A549 (cell line): ENCODE measurements around the gene KATNA1. TPM values are rescaled to one million over a fixed set of nuclear protein-coding genes. Genes with fewer than 3 reads are reported as not detected.

ENCODE experiments used
- ATAC-seq, 2 experiments: fragments of 200-7000 bp in 1 of 2; fragments of >200 bp in 1 of 2; cut with Nextera tagmentation in 1 of 2; cut with Tn5 transposase in 1 of 2; 3 replicates each; pipeline versions ENCODE4 v1.8.0 to v1.9.1; 2018 to 2020; ENCODE audit warnings: mild to moderate bottlenecking in 1 of 2, moderate library complexity in 1 of 2
- CTCF ChIA-PET: fragments of 300-600 bp; sonication (Branson Sonifier 250); formaldehyde crosslinking; extraction: SDS; loops from one replicate; lab custom pipeline; 2021; ENCODE audit warnings: antibody characterized with exemption, inconsistent platforms; lab: Yijun Ruan, JAX
- POLR2A ChIA-PET: fragments of 350-600 bp; formaldehyde crosslinking; extraction: SDS; loops from one replicate; lab custom pipeline; 2021; ENCODE audit warnings: antibody characterized with exemption, inconsistent platforms; lab: Yijun Ruan, JAX
- DNase-seq, 2 experiments: peaks; one replicate each; pipeline versions ENCODE4 v3.0.0 to v3.0.0-alpha.2; 2011 to 2016; ENCODE audit warnings: low read depth in 1 of 2, low spot score in 1 of 2
- FAIRE-seq: peaks from 2 replicates; lab custom pipeline; 2011; peaks lifted over from hg19 to GRCh38; lab: Jason Lieb, UNC
- H3K27ac ChIP-seq, 2 experiments: fragments of >200 bp; sonication (Bioruptor Twin); formaldehyde crosslinking; 3 replicates each; pipeline ENCODE4 v1.5.1; 2016 to 2017
- H3K4me1 ChIP-seq: fragments of >200 bp; sonication (Bioruptor Twin); formaldehyde crosslinking; 3 replicates; pipeline ENCODE4 v1.6.1; 2016
- H3K4me2 ChIP-seq: fragments of >200 bp; sonication (Bioruptor Twin); formaldehyde crosslinking; 3 replicates; pipeline ENCODE4 v1.6.1; 2016
- H3K4me3 ChIP-seq: fragments of >200 bp; sonication (Bioruptor Twin); formaldehyde crosslinking; 3 replicates; pipeline ENCODE4 v1.5.1; 2016
- H3K9me3 ChIP-seq: fragments of >200 bp; sonication (Bioruptor Twin); formaldehyde crosslinking; 3 replicates; pipeline ENCODE4 v1.6.1; 2016
- BHLHE40 ChIP-seq: IDR thresholded peaks from 2 replicates; pipeline ENCODE4 v1.6.1; 2012; ENCODE audit warnings: low read depth, low read length, inconsistent platforms
- CBX2 ChIP-seq: fragments of 200-600 bp; sonication (generic); IDR thresholded peaks from 2 replicates; pipeline ENCODE4 v1.6.1; 2016; ENCODE audit warnings: low read depth, mild to moderate bottlenecking, borderline replicate concordance
- EHMT2 ChIP-seq: fragments of 200-600 bp; sonication (generic); IDR thresholded peaks from 2 replicates; pipeline ENCODE4 v1.6.1; 2016; ENCODE audit warnings: antibody characterized with exemption, low read depth, mild to moderate bottlenecking, moderate library complexity
- ESRRA ChIP-seq: fragments of 150-350 bp; IDR thresholded peaks from 2 replicates; pipeline ENCODE4 v1.6.1; 2014; ENCODE audit warnings: mild to moderate bottlenecking, low read length, borderline replicate concordance
- FOSB ChIP-seq: fragments of 250-450 bp; sonication (Bioruptor Pico); IDR thresholded peaks from 2 replicates; pipeline ENCODE4 v1.5.0; 2020; ENCODE audit warnings: mild to moderate bottlenecking, moderate library complexity
- FOSL2 ChIP-seq, 2 experiments: fragments of 450-650 bp in 1 of 2; fragments of >200 bp in 1 of 2; sonication (Bioruptor Twin) in 1 of 2; formaldehyde crosslinking; IDR thresholded peaks; 2 replicates each; pipeline versions ENCODE4 v1.5.0 to v1.6.1; 2016 to 2020; ENCODE audit warnings: mild to moderate bottlenecking in 1 of 2, moderate library complexity in 1 of 2
- HEYL ChIP-seq: fragments of 250-450 bp; sonication (Bioruptor Pico); IDR thresholded peaks from 2 replicates; pipeline ENCODE4 v1.8.0; 2021; ENCODE audit warnings: mild to moderate bottlenecking, moderate library complexity
- HOXA7 ChIP-seq: fragments of 250-450 bp; sonication (Bioruptor Pico); IDR thresholded peaks from 2 replicates; pipeline ENCODE4 v1.5.0; 2020; ENCODE audit warnings: mild to moderate bottlenecking, moderate library complexity
- HOXB13 ChIP-seq: fragments of 250-450 bp; sonication (Bioruptor Pico); IDR thresholded peaks from 2 replicates; pipeline ENCODE4 v1.5.0; 2020; ENCODE audit warnings: low read depth, mild to moderate bottlenecking, moderate library complexity
- JUNB ChIP-seq: fragments of >200 bp; sonication (Bioruptor Twin); formaldehyde crosslinking; IDR thresholded peaks from 2 replicates; pipeline ENCODE4 v1.6.1; 2016
- MAZ ChIP-seq: fragments of 150-350 bp; IDR thresholded peaks from 2 replicates; pipeline ENCODE4 v1.6.1; 2014; ENCODE audit warnings: antibody characterized with exemption, low read depth, low read length, borderline replicate concordance
- MYC ChIP-seq: IDR thresholded peaks from 2 replicates; pipeline ENCODE4 v1.6.1; 2012; ENCODE audit warnings: mild to moderate bottlenecking, inconsistent platforms, low read length, improper control_type of control experiment, borderline replicate concordance
- NPAS2 ChIP-seq: fragments of 250-450 bp; sonication (Bioruptor Pico); IDR thresholded peaks from 2 replicates; pipeline ENCODE4 v1.8.0; 2022; ENCODE audit warnings: mild to moderate bottlenecking, moderate library complexity, borderline replicate concordance
- POLR2A ChIP-seq: IDR thresholded peaks from 2 replicates; pipeline ENCODE4 v1.6.1; 2012; ENCODE audit warnings: mild to moderate bottlenecking, low read length
- POLR2AphosphoS2 ChIP-seq: conservative IDR thresholded peaks from 2 replicates; pipeline ENCODE4 v1.6.1; 2012; ENCODE audit warnings: low read length, improper control_type of control experiment, inconsistent platforms
- RCOR1 ChIP-seq: fragments of 150-350 bp; IDR thresholded peaks from 2 replicates; pipeline ENCODE4 v1.6.1; 2014; ENCODE audit warnings: antibody characterized with exemption, low read length, low read depth
- RFX5 ChIP-seq: fragments of 450-650 bp; IDR thresholded peaks from 2 replicates; pipeline ENCODE4 v1.7.1; 2014; ENCODE audit warnings: antibody characterized with exemption, mild to moderate bottlenecking, moderate library complexity
- SMC3 ChIP-seq: fragments of >200 bp; sonication (Bioruptor Twin); formaldehyde crosslinking; IDR thresholded peaks from 3 replicates; pipeline ENCODE4 v1.6.1; 2018; ENCODE audit warnings: inconsistent platforms
- TP53 ChIP-seq: fragments of 250-450 bp; sonication (Bioruptor Pico); IDR thresholded peaks from 2 replicates; pipeline ENCODE4 v1.5.0; 2021; ENCODE audit warnings: mild to moderate bottlenecking, moderate library complexity
- WGBS: methylation state at CpG from one replicate; pipeline ENCODE4 v1.1.6; 2017; ENCODE audit errors: missing lambda C conversion rate; 5-methylcytosine and 5-hydroxymethylcytosine counted together
- polyA plus RNA-seq, 4 experiments: library from polyadenylated mRNA; depleted of rRNA in 3 of 4; stranded (reverse); fragments of >200 nt; fragmentation: RNase III in 1 of 4; extraction: RNeasy Plus Mini Kit Qiagen cat#74134 plus additional on column Dnase treatment in 1 of 4; gene quantifications; 2 replicates in 3 of 4; 3 replicates in 1 of 4; pipeline ENCODE4 v1.2.3, GENCODE V29; 2011 to 2017
- TF ChIP-seq, protein P1 (sequence below): IDR thresholded peaks from 2 replicates; pipeline ENCODE4 v1.6.1; 2012
- TF ChIP-seq, protein P2 (sequence below): fragments of 450-650 bp; IDR thresholded peaks from 2 replicates; pipeline ENCODE4 v1.6.1; 2014; ENCODE audit warnings: antibody characterized with exemption
- TF ChIP-seq, protein P3 (sequence below): fragments of 250-450 bp; sonication (Bioruptor Pico); IDR thresholded peaks from 2 replicates; pipeline ENCODE4 v1.5.0; 2021; ENCODE audit warnings: mild to moderate bottlenecking, moderate library complexity, borderline replicate concordance
- TF ChIP-seq, protein P4 (sequence below): fragments of >200 bp; sonication (Bioruptor Twin); formaldehyde crosslinking; IDR thresholded peaks from 3 replicates; pipeline ENCODE4 v1.5.1; 2016
- TF ChIP-seq, protein P5 (sequence below): fragments of 250-450 bp; sonication (Bioruptor Pico); IDR thresholded peaks from 2 replicates; pipeline ENCODE4 v1.5.0; 2020; ENCODE audit warnings: low read depth, mild to moderate bottlenecking, moderate library complexity
- TF ChIP-seq, protein P6 (sequence below): IDR thresholded peaks from 2 replicates; pipeline ENCODE4 v1.6.1; 2012

KATNA1 gene
- polyA plus RNA-seq, 2 of the 4 experiments (the other 2 are of a cell fraction), result 9.4 to 27.0 TPM

DNA sequence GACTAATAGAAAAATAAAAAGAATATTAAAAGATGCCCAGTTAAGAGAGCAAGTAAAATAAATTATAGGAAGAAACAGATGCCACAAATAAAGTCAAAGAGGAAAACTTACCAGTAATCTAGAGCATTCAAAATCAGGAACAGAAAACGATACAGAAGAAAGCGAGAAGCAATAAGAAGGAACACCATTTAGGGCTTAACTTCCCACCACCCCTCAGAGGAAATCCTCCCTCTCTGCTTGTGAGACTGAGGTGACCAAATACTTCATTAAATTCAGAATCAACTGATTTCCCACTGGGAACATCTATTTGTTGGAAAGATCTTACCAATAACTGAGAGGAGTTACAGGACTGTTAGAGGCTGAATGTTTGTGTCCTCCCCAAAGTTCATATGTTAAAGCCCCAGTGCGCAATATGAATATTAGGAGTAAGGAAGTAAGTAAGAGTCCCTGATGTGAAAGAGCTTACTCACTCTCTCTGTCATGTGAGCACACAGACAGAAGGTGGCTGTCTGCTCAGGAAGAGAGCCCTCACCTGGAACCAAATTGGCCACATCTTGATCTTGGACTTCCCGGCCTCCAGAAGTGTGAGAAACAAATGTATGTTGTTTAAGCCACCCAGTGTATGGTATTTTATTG is 19.5 kb downstream of the KATNA1 start:
- Histone ChIP-seq H3K4me2 (no peak overlapping the region), H3K4me1 (0 out of 3 replicates have a peak, but pooled peaks cover 3% of the 10 kb centered on the region), H3K27ac (no peak overlapping the region), H3K4me3 (no peak overlapping the region), H3K9me3 (no peaks in the 10 kb centered on the region)
- ChIA-PET CTCF (interaction anchor here (1.5 kb wide), 1 partner anchor 7 kb away, joined by 3 read pairs; no protein-coding TSS in a partner anchor), POLR2A (no interaction called here)
- TF ChIP-seq, protein P1, sequence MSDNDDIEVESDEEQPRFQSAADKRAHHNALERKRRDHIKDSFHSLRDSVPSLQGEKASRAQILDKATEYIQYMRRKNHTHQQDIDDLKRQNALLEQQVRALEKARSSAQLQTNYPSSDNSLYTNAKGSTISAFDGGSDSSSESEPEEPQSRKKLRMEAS, result no peak
- TF ChIP-seq CBX2, result no peak
- TF ChIP-seq, protein P2, sequence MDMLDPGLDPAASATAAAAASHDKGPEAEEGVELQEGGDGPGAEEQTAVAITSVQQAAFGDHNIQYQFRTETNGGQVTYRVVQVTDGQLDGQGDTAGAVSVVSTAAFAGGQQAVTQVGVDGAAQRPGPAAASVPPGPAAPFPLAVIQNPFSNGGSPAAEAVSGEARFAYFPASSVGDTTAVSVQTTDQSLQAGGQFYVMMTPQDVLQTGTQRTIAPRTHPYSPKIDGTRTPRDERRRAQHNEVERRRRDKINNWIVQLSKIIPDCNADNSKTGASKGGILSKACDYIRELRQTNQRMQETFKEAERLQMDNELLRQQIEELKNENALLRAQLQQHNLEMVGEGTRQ, result no peak
- TF ChIP-seq, protein P3, sequence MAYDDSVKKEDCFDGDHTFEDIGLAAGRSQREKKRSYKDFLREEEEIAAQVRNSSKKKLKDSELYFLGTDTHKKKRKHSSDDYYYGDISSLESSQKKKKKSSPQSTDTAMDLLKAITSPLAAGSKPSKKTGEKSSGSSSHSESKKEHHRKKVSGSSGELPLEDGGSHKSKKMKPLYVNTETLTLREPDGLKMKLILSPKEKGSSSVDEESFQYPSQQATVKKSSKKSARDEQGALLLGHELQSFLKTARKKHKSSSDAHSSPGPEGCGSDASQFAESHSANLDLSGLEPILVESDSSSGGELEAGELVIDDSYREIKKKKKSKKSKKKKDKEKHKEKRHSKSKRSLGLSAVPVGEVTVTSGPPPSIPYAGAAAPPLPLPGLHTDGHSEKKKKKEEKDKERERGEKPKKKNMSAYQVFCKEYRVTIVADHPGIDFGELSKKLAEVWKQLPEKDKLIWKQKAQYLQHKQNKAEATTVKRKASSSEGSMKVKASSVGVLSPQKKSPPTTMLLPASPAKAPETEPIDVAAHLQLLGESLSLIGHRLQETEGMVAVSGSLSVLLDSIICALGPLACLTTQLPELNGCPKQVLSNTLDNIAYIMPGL (CRISPR knock-in tag), result no peak
- no peak for TF ChIP-seq RFX5
- no peak for TF ChIP-seq BHLHE40
- TF ChIP-seq RCOR1, result no peak
- TF ChIP-seq MAZ, result no peak
- no peak for TF ChIP-seq FOSB (CRISPR knock-in tag)
- TF ChIP-seq, protein P4, sequence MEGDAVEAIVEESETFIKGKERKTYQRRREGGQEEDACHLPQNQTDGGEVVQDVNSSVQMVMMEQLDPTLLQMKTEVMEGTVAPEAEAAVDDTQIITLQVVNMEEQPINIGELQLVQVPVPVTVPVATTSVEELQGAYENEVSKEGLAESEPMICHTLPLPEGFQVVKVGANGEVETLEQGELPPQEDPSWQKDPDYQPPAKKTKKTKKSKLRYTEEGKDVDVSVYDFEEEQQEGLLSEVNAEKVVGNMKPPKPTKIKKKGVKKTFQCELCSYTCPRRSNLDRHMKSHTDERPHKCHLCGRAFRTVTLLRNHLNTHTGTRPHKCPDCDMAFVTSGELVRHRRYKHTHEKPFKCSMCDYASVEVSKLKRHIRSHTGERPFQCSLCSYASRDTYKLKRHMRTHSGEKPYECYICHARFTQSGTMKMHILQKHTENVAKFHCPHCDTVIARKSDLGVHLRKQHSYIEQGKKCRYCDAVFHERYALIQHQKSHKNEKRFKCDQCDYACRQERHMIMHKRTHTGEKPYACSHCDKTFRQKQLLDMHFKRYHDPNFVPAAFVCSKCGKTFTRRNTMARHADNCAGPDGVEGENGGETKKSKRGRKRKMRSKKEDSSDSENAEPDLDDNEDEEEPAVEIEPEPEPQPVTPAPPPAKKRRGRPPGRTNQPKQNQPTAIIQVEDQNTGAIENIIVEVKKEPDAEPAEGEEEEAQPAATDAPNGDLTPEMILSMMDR, result no peak
- TF ChIP-seq ESRRA, result no peak
- TF ChIP-seq, protein P5, sequence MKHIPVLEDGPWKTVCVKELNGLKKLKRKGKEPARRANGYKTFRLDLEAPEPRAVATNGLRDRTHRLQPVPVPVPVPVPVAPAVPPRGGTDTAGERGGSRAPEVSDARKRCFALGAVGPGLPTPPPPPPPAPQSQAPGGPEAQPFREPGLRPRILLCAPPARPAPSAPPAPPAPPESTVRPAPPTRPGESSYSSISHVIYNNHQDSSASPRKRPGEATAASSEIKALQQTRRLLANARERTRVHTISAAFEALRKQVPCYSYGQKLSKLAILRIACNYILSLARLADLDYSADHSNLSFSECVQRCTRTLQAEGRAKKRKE (CRISPR knock-in tag), result no peak
- TF ChIP-seq HOXA7 (CRISPR knock-in tag), result no peak
- WGBS, result 96% methylated on average over 4 of the region's 4 CpGs
- DNase-seq (no peak), FAIRE-seq (no peak), ATAC-seq (peak in 1 of 2 experiments; percentile 62; a peak in 1 of 6 replicates)

DNA sequence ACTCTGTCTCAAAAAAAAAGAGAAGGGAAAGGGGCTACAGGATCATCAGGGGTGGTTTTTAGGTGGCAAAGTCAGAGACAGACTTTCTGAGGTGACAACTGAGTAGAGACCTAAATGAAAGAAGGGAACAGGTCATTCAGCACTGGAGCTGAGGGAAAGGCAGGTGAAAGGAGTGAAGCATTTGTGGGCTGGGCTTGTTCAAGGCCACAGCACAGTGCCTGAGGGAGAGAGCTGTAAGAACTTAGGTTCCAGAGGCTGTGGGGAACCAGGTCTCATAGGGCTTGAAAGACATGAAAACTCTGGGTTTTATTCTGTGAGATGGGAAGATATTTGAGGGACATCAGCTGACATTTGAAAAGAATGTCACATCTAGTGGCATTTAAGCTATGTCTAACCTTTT is 20.8 kb downstream of the KATNA1 start:
- no peak for TF ChIP-seq EHMT2
- no peak for TF ChIP-seq RFX5
- TF ChIP-seq HOXA7 (CRISPR knock-in tag), result no peak
- TF ChIP-seq JUNB, result no peak
- no peak for TF ChIP-seq MYC
- no peak for TF ChIP-seq SMC3
- no peak for TF ChIP-seq FOSL2 (IDR thresholded peaks at IDR 0.05)
- TF ChIP-seq FOSL2 (CRISPR knock-in tag; IDR thresholded peaks at IDR 0.05), result no peak
- TF ChIP-seq, protein P6, sequence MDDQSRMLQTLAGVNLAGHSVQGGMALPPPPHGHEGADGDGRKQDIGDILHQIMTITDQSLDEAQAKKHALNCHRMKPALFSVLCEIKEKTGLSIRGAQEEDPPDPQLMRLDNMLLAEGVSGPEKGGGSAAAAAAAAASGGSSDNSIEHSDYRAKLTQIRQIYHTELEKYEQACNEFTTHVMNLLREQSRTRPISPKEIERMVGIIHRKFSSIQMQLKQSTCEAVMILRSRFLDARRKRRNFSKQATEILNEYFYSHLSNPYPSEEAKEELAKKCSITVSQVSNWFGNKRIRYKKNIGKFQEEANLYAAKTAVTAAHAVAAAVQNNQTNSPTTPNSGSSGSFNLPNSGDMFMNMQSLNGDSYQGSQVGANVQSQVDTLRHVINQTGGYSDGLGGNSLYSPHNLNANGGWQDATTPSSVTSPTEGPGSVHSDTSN, result no peak
- no peak for TF ChIP-seq POLR2AphosphoS2
- TF ChIP-seq NPAS2 (CRISPR knock-in tag), result no peak
- TF ChIP-seq TP53 (CRISPR knock-in tag), result no peak
- TF ChIP-seq POLR2A, result no peak
- TF ChIP-seq, protein P2, result no peak
- no peak for TF ChIP-seq HOXB13 (CRISPR knock-in tag)
- TF ChIP-seq HEYL (CRISPR knock-in tag), result no peak
- TF ChIP-seq ESRRA, result no peak
- Histone ChIP-seq H3K9me3 (no peaks in the 10 kb centered on the region), H3K27ac (no peak overlapping the region), H3K4me1 (0 out of 3 replicates have a peak, but pooled peaks cover 3% of the 10 kb centered on the region), H3K4me2 (no peak overlapping the region), H3K4me3 (no peak overlapping the region)
- POLR2A ChIA-PET, result interaction anchor here (0.6 kb wide), 1 partner anchor 32 kb away, joined by 3 read pairs; no protein-coding TSS in a partner anchor
- no peak for FAIRE-seq
- DNase-seq, result no peak
- CTCF ChIA-PET, result interaction anchor here (1.5 kb wide), 1 partner anchor 9 kb away, joined by 3 read pairs; no protein-coding TSS in a partner anchor
- ATAC-seq, result no peak
